Measurements from ENCODE around the gene OR4N2.
"Not testable (repeated sequence)": the region's sequence is repeated elsewhere in the genome, so short reads cannot be mapped to it uniquely, and the experiment has no call there.

Gene OR4N2, protein sequence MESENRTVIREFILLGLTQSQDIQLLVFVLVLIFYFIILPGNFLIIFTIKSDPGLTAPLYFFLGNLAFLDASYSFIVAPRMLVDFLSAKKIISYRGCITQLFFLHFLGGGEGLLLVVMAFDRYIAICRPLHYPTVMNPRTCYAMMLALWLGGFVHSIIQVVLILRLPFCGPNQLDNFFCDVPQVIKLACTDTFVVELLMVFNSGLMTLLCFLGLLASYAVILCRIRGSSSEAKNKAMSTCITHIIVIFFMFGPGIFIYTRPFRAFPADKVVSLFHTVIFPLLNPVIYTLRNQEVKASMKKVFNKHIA

DNA sequence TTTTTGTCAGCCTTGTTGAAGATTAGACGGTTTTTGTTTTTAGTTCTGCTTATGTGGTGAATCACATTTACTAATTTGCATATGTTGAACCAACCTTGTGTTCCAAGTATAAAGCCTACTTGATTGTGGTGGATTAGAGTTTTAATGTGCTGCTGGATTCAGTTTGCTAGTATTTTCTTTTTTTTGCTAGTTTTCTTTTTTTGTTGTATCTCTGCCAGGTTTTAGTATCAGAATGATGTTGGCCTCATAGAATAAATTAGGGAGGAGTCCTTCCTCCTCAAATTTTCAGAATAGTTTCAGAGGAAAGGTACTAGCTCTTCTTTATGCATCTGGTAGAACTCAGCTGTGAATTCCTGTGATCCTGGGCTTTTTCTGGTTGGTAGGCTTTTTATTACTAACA lies at the start of gene OR4N2:
Gene OR4N2, plus strand, starts transcription at position 301 of the 400 bp plus-strand sequence. CDS start 23,679 bp downstream, outside the sequence.
- DNase-seq = not testable (repeated sequence)

DNA sequence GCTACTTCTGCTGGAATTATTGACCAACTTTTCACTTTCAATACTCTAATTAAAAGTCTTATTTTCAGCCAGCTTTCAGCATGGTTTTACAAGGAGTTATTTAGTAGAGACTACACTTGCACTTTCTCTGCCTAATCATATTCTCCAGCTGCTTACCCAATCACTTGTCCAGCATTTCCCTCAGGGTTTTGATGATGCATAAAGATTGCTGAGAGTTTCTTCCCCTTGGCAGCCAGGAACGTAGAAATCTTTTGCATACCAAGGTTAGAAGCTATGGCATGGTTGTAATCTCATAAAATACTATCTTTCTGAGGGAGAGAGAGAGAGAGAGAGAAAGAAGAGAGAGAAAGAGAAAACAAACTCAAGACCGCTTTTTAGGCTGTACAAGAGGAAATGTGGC lies 49.4 kb upstream of the OR4N2 start:
- no peak for DNase-seq

DNA sequence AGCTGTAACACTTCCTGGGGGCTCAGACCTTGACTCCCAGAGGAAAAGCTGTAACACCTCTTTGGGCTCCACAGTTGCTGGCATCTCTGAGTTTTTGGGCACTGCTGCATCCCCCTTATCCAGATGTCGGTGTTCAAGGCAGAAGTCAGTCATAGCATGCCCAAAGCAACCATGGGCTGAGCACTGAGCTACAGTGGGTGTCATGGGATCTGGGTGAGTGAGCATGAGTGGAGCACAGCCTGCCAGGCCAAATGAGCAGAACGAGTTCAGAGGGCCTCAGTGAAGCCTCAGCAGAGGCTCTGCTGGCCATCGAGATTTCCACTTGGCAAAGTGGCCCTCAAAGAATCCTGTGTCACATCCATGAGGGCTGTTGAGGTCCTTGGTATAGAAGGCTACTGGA lies 32.1 kb upstream of the OR4N2 start:
- not testable (repeated sequence) for DNase-seq

DNA sequence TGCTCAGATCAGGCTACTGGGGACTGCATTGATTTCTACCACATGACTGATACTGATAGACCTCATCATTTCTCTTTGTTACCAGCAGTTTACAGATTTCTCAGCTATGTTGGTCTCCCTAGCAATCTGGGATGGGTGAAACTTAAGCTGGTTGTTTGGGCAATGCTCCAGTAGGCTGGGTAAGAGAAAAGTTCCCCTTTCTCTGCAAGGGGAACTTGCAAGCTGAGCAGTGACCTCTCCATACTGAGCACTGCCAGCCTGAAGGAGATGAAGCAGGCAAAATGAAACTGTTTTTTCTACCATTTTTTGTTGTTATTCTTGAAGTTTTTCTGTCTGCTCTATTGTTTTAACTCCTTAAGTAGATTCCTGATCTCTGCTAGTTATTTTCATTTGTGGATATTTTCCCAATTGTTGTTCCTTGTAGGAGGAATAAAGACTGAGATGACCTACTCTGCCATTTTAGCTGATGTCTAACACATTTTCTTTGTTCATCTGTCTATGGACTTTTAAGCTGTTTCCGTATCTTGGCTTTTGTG lies 31.6 kb upstream of the OR4N2 start:
- DNase-seq = no peak

DNA sequence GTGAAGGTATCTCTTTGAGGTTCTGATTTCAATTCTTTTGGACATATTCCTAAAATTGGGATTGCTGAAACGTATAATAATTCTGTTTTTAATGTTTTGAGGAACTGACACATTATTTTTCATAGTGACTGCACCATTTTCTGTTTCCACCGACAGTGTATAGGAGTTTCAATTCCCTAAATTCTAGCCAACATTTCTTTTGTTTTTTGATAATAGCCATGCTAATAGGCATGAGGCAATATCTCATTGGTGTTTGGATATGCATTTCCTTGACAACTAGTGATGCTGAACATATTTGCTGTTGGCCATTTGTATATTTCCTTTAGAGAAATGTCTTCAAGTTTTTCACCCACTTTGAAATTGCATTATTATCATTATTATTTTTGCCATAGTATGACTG lies 31.1 kb upstream of the OR4N2 start:
- DNase-seq = not testable (repeated sequence)

DNA sequence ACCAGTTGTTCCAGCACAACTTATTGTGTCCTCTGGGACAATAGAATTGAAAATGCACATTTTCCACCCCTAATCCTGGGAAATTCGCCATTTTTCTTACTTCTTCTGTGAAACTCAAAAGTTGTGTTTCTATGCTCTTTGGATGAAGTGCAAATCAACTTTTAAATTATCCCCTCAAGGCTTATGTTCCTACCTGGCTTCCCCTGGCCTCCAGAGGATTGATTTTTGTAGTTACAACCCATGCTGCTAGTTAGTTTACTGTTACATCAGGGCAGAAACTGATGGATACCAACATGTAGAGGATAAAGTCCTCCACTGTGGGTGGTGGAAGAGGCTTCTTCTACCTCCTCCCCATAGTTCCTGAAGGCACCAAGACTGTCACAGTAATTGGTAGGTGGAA lies 30.4 kb upstream of the OR4N2 start, which contains the start of gene OR4M1:
Gene OR4M1, plus strand, starts transcription at position 301 of the 400 bp plus-strand sequence. CDS start 6,819 bp downstream, outside the sequence.
- not testable (repeated sequence) for DNase-seq

DNA sequence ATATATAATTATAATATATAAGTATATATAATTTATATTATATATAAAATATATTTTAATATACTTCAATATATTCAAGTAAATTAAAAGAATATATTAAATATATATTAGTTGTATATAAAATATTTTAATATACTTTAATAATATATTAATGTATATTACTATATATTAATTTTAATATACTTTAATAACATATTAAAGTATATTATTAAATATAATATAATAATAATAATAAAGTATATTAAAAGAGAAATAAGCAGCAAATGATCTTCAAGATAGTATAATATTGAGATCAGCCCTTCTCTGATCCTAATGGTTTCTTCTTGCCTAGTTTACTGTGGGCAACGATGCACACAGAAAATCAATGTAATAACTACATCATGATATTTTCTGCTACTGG lies 28.0 kb upstream of the OR4N2 start:
- DNase-seq = no peak

DNA sequence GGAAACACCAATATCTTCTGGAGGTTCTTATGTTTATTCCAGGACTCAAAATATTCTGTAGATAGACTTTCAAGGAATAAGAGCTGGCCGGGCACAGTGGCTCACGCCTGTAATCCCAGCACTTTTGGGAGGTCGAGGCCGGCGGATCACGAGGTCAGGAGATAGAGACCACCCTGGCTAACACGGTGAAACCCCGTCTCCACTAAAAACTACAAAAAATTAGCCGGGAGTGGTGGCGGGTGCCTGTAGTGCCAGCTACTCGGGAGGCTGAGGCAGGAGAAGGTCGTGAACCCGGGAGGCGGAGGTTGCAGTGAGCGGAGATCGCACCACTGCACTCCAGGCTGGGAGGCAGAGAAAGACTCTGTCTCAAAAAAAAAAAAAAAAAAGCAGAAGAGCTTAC lies 17.7 kb upstream of the OR4N2 start:
- not testable (repeated sequence) for DNase-seq

DNA sequence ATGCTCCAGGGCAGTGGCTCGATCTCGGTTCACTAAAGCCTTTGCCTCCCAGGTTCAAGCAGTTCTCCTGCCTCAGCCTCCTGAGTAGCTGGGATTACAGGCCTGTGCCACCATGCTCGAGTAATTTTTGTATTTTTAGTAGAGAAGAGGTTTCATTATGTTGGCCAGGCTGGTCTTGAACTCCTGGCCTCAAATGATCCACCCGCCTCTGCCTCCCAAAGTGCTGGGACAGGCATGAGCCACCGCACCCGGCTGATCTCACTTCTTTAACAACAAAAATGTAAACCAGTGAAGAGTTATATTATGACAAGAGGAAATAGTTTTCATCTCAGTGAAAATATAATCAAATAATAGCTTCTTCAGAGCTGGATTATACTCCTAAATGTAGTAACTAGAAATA lies 16.3 kb upstream of the OR4N2 start:
- not testable (repeated sequence) for DNase-seq

DNA sequence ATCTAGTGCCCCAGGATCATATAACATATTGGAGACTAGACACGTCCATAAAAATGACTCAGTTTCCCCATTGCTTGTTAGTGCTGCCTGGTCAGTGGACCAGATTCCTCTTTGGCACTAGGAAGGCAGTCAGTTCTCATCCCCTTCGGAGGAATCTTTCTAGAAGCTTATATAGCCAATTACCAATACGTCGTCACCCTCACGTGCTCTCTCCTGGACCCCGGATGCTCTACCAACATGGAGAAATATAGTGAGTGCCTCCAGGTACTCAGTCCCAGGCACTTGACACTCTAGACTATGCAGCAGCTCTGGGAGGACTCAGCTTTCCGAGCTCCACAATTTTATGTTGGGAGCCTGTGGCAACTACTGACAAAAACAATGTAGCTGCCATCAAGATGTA lies 15.4 kb upstream of the OR4N2 start:
- not testable (repeated sequence) for DNase-seq

DNA sequence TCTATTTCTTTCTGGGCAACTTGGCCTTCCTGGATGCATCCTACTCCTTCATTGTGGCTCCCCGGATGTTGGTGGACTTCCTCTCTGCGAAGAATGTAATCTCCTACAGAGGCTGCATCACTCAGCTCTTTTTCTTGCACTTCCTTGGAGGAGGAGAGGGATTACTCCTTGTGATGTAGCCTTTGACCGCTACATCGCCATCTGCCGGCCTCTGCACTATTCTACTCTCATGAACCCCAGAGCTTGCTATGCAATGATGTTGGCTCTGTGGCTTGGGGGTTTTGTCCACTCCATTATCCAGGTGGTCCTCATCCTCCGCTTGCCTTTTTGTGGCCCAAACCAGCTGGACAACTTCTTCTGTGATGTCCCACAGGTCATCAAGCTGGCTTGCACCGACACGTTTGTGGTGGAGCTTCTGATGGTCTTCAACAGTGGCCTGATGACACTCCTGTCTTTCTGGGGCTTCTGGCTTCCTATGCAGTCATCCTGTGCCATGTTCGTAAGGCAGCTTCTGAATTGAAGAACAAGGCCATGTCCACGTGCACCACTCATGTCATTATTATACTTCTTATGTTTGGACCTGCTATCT lies 7.0 kb upstream of the OR4N2 start:
- DNase-seq = not testable (repeated sequence)

DNA sequence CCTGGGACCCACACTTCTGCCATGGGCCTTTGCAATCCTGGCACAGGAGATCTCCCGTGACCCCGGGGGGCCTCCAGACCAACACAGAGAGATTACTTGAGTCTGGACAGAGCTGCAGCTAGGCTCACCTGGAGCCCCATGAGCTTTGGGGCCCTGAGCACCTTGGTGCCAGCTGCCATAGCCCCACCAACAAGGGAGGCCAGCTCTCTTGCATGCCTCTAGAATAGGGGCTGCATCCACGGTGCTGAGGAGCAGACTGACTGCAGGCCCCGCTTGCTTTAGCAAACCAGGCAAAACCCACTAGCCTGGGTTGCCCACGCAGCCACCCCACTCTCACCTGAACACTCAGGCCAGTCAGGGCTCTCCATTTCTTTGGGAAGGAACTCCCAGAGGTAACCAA lies 3.7 kb upstream of the OR4N2 start:
- no peak for DNase-seq

DNA sequence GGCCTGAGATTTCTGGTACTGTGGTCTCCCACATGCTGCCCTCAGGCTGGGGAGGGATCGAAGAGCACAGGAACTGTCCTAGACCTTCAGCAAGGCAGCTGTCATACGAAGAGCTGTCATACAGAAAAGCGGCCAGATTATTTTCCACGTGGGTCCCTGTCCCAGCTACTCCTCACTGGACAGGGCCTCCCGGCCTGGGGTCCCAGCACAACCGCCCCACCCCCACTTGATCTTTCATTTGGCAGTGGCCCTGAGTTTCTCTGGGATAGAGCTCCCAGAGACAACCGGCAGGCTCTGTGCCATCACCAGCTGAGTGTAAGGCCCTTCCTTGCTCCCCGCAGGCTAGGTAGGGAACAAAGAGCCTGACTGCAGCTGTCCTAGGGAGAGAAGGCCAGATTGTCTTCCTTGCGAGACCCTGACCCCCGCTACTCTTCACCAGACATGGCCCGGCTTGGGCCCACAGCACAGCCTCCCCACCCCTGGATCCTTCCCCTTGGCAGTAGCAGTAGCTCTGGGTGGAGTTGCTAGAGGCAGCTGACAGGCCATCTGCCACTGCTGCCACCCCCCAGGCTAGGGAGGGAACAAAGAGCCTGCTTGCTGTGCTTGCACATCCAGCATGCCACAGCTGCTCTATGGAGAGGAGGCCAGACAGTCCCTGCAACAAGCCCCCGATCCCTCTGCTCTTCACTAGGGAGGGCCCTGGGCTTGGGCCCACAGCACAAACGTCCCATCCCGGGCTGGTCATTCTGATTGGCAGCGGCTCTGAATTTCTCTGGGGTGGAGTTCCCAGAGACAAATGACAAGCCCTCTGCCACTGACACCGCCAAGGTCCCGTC lies 3.1 kb upstream of the OR4N2 start:
- DNase-seq = no peak

DNA sequence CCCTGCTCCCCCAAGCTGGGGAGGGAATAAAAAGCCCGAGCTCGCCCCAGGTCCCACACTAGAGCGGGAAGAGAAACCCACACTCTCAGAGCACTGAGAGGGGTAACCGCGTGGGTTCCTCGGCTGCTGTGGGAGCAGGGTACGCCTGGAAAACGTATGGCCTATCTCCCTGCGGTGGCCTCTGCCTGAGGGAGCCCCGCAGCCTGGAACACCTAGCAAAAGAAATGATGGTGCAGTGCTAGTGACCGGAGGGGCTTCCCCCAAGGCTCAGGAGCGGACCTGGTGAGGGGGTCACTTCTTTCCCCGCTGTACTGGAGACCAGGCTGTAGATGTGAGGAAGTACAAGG lies 2.5 kb upstream of the OR4N2 start:
- no peak for DNase-seq

DNA sequence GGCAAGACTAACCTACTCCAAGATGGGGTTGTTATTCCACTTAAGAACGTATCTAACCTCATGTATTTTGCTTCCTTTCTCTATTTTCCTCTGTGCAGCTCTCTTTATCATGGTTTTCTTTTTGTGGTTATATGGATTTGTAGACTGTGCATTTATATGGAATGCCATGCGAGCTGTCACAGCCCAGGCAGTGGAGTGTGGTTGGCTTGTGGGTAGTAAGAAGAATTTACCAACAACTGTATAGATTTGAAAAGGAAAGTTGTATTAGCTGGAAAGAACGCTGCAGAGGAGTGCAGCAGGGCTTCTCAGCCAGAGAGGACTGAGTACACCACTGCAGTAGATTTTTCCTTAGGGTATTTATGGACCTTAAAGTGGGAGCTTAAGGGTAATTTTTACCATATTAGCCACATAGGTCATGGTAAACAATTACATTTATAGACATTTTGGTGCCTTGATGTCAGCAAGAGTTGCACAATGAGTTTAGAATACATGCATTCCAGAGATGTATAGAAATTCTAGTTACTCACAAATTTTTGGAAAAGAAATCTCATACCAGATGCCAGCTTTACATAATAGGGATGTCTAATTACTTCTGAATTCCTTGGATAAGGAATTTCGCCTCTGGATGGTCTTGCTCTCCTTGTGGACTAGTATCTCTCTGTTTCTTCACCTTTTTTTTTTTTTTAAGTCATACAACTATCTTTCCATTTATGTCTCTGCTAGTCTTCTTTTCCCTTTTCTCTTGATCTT lies 9.8 kb downstream of the OR4N2 start:
- DNase-seq = not testable (repeated sequence)

DNA sequence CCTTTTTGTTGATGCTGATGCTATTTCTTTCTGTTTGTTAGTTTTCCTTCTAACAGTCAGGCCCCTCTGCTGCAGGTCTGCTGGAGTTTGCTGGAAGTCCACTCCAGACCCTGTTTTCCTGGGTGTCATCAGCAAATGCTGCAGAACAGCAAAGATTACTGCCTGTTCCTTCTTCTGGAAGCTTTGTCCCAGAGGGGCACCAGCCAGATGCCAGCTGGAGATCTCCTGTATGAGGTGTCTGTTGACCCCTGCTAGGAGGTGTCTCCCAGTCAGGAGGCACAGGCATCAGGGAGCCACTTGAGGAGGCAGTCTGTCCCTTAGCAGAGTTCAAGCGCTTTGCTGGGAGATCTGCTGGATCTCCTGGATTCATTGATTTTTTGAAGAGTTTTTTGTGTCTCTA lies 16.3 kb downstream of the OR4N2 start:
- DNase-seq = not testable (repeated sequence)

DNA sequence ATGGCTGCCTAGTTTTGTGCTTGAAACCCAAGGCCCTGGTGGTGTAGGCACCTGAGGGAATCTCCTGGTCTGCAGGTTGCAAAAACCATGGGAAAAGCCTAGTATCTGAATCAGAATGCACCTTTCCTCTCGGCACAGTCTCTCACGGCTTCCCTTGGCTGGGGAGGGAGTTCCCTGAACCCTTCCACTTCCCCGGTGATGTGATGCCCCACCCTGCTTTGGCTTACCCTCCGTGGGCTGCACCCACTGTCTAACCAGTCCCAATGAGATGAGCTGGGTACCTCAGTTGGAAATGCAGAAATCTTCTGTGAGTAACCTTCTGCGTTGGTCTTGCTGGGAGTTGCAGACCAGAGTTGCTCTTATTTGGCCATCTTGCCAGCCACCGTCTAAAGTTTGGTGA lies 17.4 kb downstream of the OR4N2 start:
- not testable (repeated sequence) for DNase-seq

DNA sequence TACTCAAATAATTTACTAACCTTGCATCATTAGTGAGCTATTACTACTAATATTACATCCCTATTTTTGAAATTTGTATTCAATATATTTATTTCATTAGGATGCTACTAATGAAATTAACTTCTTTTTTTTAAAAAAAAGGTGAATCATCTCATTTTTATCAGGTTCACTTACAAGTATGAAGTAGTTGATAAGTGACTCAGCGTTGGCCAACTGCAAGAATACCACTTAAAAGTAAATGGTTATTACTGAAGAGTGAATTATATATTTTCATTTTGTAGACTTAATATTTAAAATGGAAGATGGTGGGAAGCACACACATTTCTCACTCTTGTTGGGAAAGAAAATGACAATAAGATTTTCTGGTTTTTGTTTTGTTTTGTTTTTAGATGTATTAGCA lies 19.6 kb downstream of the OR4N2 start:
- DNase-seq = no peak

DNA sequence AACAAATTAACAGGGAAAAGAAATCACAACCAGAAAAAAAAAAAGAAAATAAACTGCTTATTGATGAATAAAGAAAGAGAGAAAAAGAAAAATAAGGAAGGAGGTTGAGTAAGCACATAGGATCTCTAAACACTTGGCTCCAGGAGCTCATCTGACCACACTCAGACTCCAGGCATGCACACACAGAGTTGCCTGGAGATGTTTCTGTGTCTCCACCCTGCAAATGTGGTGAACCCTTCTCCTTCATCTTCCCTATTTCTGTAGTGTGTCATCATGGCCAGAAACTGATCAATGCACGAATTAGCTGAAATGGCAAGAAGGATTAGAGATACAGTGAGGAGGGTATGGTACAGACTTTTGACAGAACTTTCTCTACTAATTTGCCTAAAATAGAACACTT lies 20.2 kb downstream of the OR4N2 start:
- no peak for DNase-seq

DNA sequence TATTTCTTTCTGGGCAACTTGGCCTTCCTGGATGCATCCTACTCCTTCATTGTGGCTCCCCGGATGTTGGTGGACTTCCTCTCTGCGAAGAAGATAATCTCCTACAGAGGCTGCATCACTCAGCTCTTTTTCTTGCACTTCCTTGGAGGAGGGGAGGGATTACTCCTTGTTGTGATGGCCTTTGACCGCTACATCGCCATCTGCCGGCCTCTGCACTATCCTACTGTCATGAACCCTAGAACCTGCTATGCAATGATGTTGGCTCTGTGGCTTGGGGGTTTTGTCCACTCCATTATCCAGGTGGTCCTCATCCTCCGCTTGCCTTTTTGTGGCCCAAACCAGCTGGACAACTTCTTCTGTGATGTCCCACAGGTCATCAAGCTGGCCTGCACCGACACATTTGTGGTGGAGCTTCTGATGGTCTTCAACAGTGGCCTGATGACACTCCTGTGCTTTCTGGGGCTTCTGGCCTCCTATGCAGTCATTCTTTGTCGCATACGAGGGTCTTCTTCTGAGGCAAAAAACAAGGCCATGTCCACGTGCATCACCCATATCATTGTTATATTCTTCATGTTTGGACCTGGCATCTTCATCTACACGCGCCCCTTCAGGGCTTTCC lies 24.2 kb downstream of the OR4N2 start:
- not testable (repeated sequence) for DNase-seq

DNA sequence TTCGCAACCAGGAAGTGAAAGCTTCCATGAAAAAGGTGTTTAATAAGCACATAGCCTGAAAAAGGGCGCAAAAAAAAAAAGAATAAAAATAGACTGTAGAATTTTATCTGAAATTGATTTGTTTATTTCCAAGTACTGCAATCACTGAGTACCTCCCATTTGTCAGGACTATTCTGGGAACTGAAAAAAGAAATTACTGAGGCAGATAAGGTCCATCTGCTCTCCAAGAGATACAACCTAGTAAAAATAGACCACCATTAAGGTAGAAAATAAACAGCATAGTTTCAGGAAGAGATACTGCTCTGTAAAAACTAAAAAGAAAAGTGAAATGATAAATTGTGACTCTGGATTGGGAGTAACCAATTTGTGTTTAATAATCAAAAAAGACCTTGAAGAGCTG lies 24.7 kb downstream of the OR4N2 start:
- DNase-seq = no peak

DNA sequence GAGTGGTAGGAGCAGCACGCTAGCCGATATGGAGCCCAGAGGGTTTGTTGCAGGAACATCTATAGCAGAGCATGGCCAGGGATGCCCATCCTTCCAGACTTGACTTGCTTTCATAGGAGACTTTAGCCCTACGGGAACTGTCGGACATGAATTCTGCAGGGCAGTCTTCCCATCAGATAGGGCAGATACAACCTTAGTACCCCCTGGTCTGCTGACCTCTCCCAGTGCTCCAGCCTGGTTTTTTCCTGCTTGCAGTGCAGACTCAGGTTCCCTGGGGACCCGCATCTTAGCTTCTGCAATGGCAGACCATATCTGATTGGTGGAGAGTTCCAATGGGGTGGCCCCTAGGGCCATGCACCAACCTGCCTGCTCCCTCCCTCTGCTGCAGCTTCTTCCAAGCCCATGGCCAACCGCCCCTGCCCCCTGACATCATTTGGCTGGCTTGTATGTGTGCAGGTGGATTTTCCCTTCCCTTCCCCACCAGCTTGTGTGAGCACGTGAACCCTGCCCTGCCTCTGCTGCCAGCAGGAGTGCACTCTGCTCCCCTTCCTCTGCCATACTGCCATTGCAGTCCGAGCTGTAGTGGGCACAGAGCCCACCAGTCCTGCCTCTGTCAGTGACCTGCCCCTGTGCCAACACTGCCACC lies 30.8 kb downstream of the OR4N2 start:
- DNase-seq = not testable (repeated sequence)

Measured in activated CD4-positive, alpha-beta T cell treated with anti-CD3 and anti-CD28 coated beads, Interleukin-2, amount 50 U/mL, for 48 hours (primary cell).